A172 (cell line): Measurements from ENCODE around the gene ITLN1. TPM values are rescaled to one million over a fixed set of nuclear protein-coding genes. Genes with fewer than 3 reads are reported as not detected.
A peak's percentile ranks its signal among the peaks of the same experiment; 100 is the strongest.
"Not testable (repeated sequence)": the region's sequence is repeated elsewhere in the genome, so short reads cannot be mapped to it uniquely, and the experiment has no call there.

ENCODE experiments used
- DNase-seq: peaks from one replicate; pipeline ENCODE4 v3.0.0-alpha.2; 2015; ENCODE audit warnings: low spot score
- total RNA-seq: library from RNA; depleted of rRNA; stranded (reverse); fragments of >200 nt; shearing (Covaris generic); gene quantifications from 2 replicates; pipeline ENCODE4 v1.2.3, GENCODE V29; 2014; rRNA removed

Gene ITLN1
- total RNA-seq: not detected in 2 replicates

DNA sequence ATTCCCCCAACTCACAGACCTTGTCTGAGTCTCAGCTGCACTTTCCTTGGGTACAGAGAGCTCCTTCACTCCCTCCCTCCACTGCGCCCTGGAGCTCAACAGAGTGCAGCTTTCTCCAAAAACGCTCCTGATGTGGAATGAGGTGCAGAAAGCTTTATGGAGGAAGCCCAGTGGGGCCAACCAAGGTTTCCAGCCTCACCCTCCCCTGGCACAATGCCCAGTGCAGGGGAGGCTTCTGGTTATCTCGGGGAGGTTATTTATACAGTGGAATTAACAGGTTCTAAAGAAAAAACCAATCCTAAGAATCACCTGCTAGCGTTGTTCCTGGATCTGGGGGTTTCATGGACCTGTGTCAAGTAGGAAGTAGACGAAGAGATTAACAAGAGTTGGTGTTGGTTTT is at the start of gene ITLN1:
Gene ITLN1 (minus strand): TSS at position 139 of the 400 bp plus-strand sequence. CDS start 303 bp downstream, outside the sequence.
- no peak for DNase-seq

- DNase-seq: not testable (repeated sequence)
Observed at GRCh38 chr1:160933305-160933704, 48.3 kb upstream of the ITLN1 start.

DNA sequence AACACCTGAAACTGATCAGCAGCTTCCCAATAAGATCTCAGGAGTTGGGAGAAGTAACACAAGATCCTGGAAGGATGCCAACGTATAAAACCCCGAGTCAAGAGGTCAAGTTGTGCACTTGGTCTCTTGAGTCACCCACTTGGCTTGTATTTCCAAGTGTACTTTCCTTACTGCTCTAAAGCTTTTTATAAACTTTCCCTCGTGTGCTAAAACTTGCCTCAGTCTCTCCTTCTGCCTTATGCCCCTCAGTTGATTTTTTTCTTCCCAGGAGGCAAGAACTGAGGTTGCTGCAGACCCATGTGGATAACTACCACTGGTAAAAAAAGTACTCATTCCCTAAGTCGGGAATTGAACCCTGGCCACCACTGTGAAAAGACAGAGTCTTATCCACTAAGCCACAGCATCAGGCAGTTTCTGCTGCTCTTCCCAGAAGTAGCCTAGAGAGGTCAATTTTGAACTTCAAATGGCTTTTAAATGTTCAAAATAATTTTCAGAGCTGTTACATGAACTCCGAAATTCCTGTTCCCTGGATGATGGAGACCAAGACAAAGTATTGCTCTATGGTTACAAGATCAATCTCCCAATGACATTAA is 40.8 kb upstream of the ITLN1 start:
- DNase-seq: peak; percentile 35

- no peak for DNase-seq
Observed at GRCh38 chr1:160924791-160925651, 40.0 kb upstream of the ITLN1 start.

DNA sequence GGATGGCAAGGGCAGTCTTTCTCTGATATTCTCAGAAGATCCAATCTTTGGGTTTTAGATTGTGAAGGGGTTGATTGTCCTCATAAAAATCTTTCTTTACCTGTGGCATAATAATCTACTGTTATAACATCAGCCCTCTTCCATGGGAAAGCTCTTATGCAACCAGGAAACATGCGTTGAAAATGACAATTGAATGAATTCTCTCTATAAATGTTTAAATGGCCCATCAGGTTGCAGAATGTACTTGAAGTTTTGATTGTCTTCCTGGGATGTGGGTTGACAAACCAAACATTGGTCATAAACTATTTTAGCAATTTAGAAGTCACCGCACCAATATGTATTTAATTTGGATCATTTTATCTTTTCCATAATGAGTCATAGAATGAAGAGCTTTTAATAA is 31.7 kb upstream of the ITLN1 start:
- DNase-seq: no peak

GRCh38 chr1:160913229-160913628 is 28.2 kb upstream of the ITLN1 start:
- DNase-seq: not testable (repeated sequence)

GRCh38 chr1:160911925-160912324 is 26.9 kb upstream of the ITLN1 start:
- no peak for DNase-seq

DNA sequence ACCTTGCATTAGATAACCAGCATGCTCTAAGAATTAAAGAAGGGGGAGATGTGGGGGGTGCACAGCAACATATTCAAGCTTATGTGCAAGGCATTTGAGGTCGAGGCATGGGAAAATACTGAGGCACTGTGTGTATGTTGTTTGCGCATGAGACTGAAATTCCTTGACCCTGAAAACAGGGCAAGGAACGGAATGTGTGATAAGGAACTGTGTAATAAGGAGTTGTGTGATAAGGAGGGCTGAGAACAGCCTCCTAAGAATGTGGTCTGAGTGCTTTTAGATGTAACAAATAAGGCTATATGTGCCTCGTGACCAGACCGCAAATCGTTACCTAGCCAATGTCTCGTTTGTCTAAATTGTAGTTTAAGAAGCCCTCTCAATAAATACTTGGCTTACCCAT is 26.5 kb upstream of the ITLN1 start:
- DNase-seq: no peak

- no peak for DNase-seq
Observed at GRCh38 chr1:160910170-160910750, 25.3 kb upstream of the ITLN1 start.

- DNase-seq: no peak
Observed at GRCh38 chr1:160907976-160908375, 23.0 kb upstream of the ITLN1 start.

DNA sequence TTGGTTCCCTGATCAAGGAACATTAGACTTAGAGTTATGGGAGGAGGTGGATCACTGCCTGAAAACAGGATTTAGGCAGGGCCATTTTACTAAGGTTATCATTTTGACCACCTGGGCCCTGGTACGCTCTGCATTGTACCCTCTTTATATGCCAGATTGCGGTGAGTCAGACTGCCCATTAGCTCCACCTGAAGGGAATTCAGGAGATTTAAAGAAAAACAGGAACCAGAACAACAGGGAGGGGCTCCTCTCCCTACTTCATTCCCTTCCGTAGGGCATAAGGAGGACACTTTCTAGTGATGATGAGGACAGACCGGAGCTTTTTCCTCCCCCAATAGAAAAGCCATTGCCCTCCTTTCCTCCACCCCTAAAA is 20.6 kb upstream of the ITLN1 start:
- DNase-seq: no peak

DNA sequence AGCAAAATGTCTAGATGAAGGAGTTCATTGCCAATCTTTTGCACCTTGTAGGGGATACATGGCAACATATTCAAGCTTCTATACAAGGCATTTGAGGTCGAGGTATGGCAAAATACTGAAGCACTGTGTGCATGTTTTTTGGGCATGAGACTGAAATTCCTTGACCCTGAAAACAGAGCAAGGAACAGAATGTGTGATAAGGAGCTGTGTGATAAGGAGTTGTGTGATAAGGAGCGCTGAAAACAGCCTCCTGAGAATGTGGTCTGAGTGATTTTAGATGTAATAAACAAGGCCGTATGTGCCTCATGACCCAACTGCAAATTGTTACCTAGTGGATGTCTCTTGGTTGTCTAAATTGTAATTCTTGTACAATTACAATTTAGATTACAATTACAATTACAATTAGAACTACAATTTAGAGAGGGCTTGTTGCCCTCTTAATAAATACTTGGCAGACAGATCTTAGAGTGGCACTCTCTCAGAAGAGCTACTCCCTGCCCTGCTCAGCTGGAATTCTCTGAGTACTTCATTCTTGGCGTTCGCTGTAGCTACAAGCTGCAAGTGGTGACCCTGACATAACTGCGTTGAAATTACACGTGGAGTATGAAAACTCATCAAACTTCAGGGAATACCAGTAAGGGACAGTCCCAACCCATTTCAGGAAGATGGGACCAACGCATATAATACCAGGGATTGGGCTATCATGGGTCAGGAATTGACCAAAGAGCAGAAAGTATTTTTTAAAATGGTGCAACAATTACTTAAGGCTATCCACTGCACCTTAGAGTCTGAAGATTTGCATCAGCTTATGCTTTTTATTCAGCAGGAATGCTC is 20.0 kb upstream of the ITLN1 start:
- DNase-seq: no peak

GRCh38 chr1:160902251-160902650 is 17.3 kb upstream of the ITLN1 start:
- not testable (repeated sequence) for DNase-seq

DNA sequence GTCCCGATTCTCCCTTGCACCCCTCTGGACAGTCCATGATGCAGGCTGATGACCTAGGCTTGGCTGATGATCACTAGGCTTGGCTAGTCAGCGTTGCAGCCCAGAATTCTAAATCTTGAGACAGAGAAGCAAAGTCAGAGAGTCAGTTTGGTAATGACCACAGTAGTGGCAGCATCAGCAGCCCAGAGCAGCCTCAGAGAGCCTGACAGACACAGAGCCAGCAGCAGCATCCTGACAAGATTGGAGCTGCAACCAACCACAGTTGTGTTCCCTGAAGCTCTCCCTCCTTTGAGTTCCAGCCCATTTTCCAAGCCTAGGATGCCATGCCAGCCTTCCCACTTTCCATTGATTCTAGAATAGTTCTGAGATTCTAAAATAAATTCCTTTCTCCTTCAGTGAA is 16.8 kb upstream of the ITLN1 start:
- DNase-seq: no peak

GRCh38 chr1:160900683-160901082 is 15.7 kb upstream of the ITLN1 start:
- DNase-seq: not testable (repeated sequence)

- not testable (repeated sequence) for DNase-seq
Observed at GRCh38 chr1:160894368-160895135, 9.6 kb upstream of the ITLN1 start.

DNA sequence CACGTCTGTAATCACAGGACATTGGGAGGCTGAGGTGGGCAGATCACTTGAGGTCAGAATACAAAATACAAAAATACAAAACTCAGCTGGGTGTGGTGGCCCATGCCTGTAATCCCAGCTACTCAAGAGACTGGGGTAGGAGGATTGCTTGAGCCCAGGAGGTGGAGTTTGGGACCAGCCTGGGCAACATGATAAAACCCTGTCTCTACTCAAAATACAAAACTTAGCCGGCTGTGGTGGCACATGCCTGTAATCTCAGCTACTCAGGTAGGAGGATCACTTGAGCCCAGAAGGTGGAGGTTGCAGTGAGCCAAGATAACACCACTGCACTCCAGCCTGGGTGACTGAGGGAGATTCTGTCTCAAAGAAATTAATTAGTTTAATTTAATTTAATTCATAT is 6.5 kb upstream of the ITLN1 start:
- DNase-seq: no peak

GRCh38 chr1:160888926-160889325 is 3.9 kb upstream of the ITLN1 start:
- DNase-seq: no peak

DNA sequence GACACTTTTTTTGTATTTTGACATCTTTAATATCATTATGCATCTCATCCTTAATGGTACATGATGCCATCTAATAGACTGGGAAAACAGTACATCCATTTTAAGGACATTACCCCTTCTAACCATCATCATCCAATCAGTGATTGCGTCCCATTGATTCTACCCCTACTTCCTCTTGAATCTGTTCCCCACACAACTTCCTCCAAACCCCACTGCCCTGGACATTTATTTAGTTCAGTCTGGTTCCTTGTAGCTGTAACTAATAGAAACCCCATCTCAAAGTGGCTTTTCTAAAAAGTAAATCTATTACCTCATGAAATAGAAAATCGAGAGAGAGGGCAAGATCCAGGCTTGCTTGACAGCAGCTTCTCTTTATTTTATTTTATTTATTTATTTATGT is 2.1 kb upstream of the ITLN1 start:
- no peak for DNase-seq

- DNase-seq: peak; percentile 38
Observed at GRCh38 chr1:160884579-160884978, 401 bp downstream of the ITLN1 start.
